Endothelial cell of umbilical vein (primary cell): ENCODE results near the gene CLN6. TPM values are rescaled to one million over a fixed set of nuclear protein-coding genes. Genes with fewer than 3 reads are reported as not detected.

Experiments
- BruUV-seq: library from RNA; stranded (reverse); fragments of 400-500 nt; replicated peaks from 2 replicates; lab custom pipeline; 2021; lab: Mats Ljungman, UMichigan
- CTCF ChIA-PET: fragments of 300-600, 350-600 bp; sonication (Branson Sonifier 250); formaldehyde crosslinking; loops from one replicate; lab custom pipeline; 2021; ENCODE audit warnings: antibody characterized with exemption, inconsistent platforms; lab: Charles Lee
- POLR2A ChIA-PET: fragments of 300-600, 350-600 bp; sonication (Branson Sonifier 250); formaldehyde crosslinking; loops from one replicate; lab custom pipeline; 2021; ENCODE audit warnings: antibody characterized with exemption, inconsistent platforms; lab: Charles Lee
- DNase-seq: peaks from one replicate; pipeline ENCODE4 v3.0.0-alpha.2; 2011; ENCODE audit warnings: low read depth, low spot score
- FAIRE-seq: peaks from 2 replicates; lab custom pipeline; 2011; peaks lifted over from hg19 to GRCh38; lab: Jason Lieb, UNC
- H2AFZ ChIP-seq: 2 replicates; pipeline ENCODE4 v1.6.0; 2012; ENCODE audit warnings: low read depth, low read length, control low read depth, inconsistent platforms
- H3K27ac ChIP-seq: 2 replicates; pipeline ENCODE4 v1.5.1; 2011; ENCODE audit warnings: low read depth, mild to moderate bottlenecking, control low read depth, low read length, moderate library complexity; ENCODE audit not compliant: insufficient read depth
- H3K27me3 ChIP-seq, 2 experiments: 2 replicates each; pipeline versions ENCODE4 v1.6.0 to v1.6.1; 2011; ENCODE audit warnings: low read length in 2 of 2, mixed read lengths in 1 of 2; ENCODE audit not compliant: control insufficient read depth in 2 of 2, insufficient read depth in 2 of 2
- H3K36me3 ChIP-seq, 2 experiments: 2 replicates in 1 of 2; 3 replicates in 1 of 2; pipeline ENCODE4 v1.5.1; 2011; ENCODE audit warnings: low read length in 2 of 2, mild to moderate bottlenecking in 1 of 2, moderate library complexity in 1 of 2; ENCODE audit not compliant: control insufficient read depth in 2 of 2, insufficient read depth in 2 of 2; ENCODE audit errors: extremely low read depth in 1 of 2
- H3K4me1 ChIP-seq: 3 replicates; pipeline ENCODE4 v1.5.1; 2011; ENCODE audit warnings: mild to moderate bottlenecking, low read length; ENCODE audit not compliant: control insufficient read depth, insufficient read depth; ENCODE audit errors: extremely low read depth
- H3K4me2 ChIP-seq: 2 replicates; pipeline ENCODE4 v1.6.1; 2011; ENCODE audit warnings: low read length, control low read depth, mixed read lengths; ENCODE audit not compliant: insufficient read depth
- H3K4me3 ChIP-seq, 3 experiments: fragments of 200-600 bp in 1 of 3; sonication (generic), shearing (Covaris generic) in 1 of 3; replicated peaks in 1 of 3; 2 replicates each; pipeline ENCODE4 v1.5.1; 2011 to 2016; ENCODE audit warnings: control low read depth in 3 of 3, low read length in 3 of 3, mild to moderate bottlenecking in 2 of 3, inconsistent platforms in 1 of 3, low read depth in 1 of 3, moderate library complexity in 1 of 3; ENCODE audit not compliant: insufficient read depth in 1 of 3
- H3K79me2 ChIP-seq: 2 replicates; pipeline ENCODE4 v1.6.0; 2012; ENCODE audit warnings: low read length, inconsistent platforms; ENCODE audit not compliant: control insufficient read depth, insufficient read depth
- H3K9ac ChIP-seq: replicated peaks from 2 replicates; pipeline ENCODE3; 2011; ENCODE audit warnings: low read length, control low read depth; ENCODE audit not compliant: insufficient read depth; ENCODE audit errors: extremely low read depth
- H3K9me1 ChIP-seq: replicated peaks from 3 replicates; pipeline ENCODE4 v1.6.0; 2011; ENCODE audit warnings: mild to moderate bottlenecking, low read length; ENCODE audit not compliant: control insufficient read depth, insufficient read depth; ENCODE audit errors: extremely low read depth
- H3K9me3 ChIP-seq: replicated peaks from 2 replicates; pipeline ENCODE4 v1.5.1; 2012; ENCODE audit warnings: low read length, inconsistent platforms; ENCODE audit not compliant: control insufficient read depth, insufficient read depth
- H4K20me1 ChIP-seq: replicated peaks from 2 replicates; pipeline ENCODE3; 2011; ENCODE audit warnings: mild to moderate bottlenecking, low read length; ENCODE audit not compliant: control insufficient read depth, insufficient read depth; ENCODE audit errors: extremely low read depth
- EZH2 ChIP-seq: IDR thresholded peaks from 2 replicates; pipeline ENCODE4 v1.6.1; 2012; ENCODE audit warnings: borderline replicate concordance, low read depth, mild to moderate bottlenecking, moderate library complexity, low read length, inconsistent platforms; ENCODE audit not compliant: severe bottlenecking
- FOS ChIP-seq: IDR thresholded peaks from 2 replicates; pipeline ENCODE4 v1.6.1; 2011; ENCODE audit warnings: mild to moderate bottlenecking, low read length, moderate library complexity, borderline replicate concordance; ENCODE audit not compliant: insufficient read depth
- GATA2 ChIP-seq: IDR thresholded peaks from 2 replicates; pipeline ENCODE4 v1.7.0; 2011; ENCODE audit warnings: low read depth, mild to moderate bottlenecking, moderate library complexity, mixed read lengths, low read length; ENCODE audit not compliant: insufficient read length, insufficient read depth
- JUN ChIP-seq: IDR thresholded peaks from 2 replicates; pipeline ENCODE4 v1.6.1; 2011; ENCODE audit warnings: borderline replicate concordance, low read depth; ENCODE audit not compliant: insufficient read length, insufficient read depth
- MYC ChIP-seq: IDR thresholded peaks from one replicate; pipeline ENCODE4 v1.6.1; 2011; ENCODE audit warnings: mild to moderate bottlenecking, low read depth, low read length
- POLR2A ChIP-seq: IDR thresholded peaks from 2 replicates; pipeline ENCODE4 v1.6.1; 2012; ENCODE audit warnings: low read depth, mild to moderate bottlenecking, control low read depth, low read length
- POLR2AphosphoS5 ChIP-seq: IDR thresholded peaks from 2 replicates; pipeline ENCODE4 v1.6.1; 2012; ENCODE audit warnings: low read depth, mild to moderate bottlenecking, control low read depth, low read length, moderate library complexity; ENCODE audit not compliant: insufficient read depth
- dilution Hi-C: fragments of 300-500 bp; cut with MboI; formaldehyde crosslinking; loops from one replicate; pipeline ENCODE4 v1.15.0; 2019; ENCODE audit warnings: low sequenced_read_pairs; ENCODE audit not compliant: extremely low pct_ligation_motif_present
- intact Hi-C: fragments of 100-400 bp; cut with micrococcal nuclease; formaldehyde crosslinking; loops from one replicate; pipeline ENCODE4 v1.10.0; 2022
- polyA plus RNA-seq, 4 experiments: library from polyadenylated mRNA; depleted of rRNA in 3 of 4; stranded (reverse) in 3 of 4; unstranded in 1 of 4; fragments of >200 nt; gene quantifications; 2 replicates each; pipeline versions ENCODE4 v1.2.1 to v1.2.3, GENCODE V29; 2011 to 2012; ENCODE audit warnings: missing spikeins in 1 of 4
- total RNA-seq: library from RNA; stranded (reverse); gene quantifications from 2 replicates; pipeline ENCODE4 v1.2.3, GENCODE V29; 2021
- TF ChIP-seq, protein P1 (sequence below): IDR thresholded peaks from 2 replicates; pipeline ENCODE4 v1.6.1; 2011; ENCODE audit not compliant: insufficient read depth, insufficient read length
- TF ChIP-seq, protein P2 (sequence below), 2 donors: IDR thresholded peaks; 1 replicate in 1 of 2; 2 replicates in 1 of 2; pipeline ENCODE4 v1.5.1; 2011; ENCODE audit warnings: low read length in 2 of 2, mild to moderate bottlenecking in 2 of 2, moderate library complexity in 2 of 2, control low read depth in 1 of 2, inconsistent platforms in 1 of 2, low read depth in 1 of 2; ENCODE audit not compliant: insufficient read depth in 1 of 2; ENCODE audit errors: extremely low read depth in 1 of 2

CLN6 gene
- total and polyA plus RNA-seq, 2 donors (not counting 3 experiments of a cell fraction or from before 2014, with no cell fraction given), result 53.9 to 75.5 TPM

DNA sequence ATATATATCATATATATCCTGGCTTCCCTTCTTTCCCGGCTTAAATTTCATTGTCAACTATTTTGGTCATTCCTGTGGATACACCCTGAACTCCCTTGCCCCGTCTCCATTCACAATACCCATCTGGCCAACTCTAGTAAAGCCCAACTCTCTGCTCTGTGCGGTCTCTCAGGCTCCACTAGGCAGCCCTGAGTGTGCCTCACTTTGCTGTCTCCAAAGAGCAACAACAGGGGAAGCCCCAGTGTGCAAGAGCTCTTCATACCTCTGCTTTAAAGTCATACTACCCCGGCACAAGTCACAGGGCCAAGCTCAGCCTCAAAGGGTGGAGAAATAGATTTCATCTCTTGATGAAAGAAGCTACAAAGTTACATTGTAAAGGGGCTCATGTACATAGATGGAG lies 29.2 kb upstream of the CLN6 start:
- Histone ChIP-seq H3K4me2 (no peak overlapping the region), H3K9me1 (no peaks in the 10 kb centered on the region), H3K36me3 (no peaks in the 10 kb centered on the region), H3K79me2 (no peaks in the 10 kb centered on the region), H4K20me1 (no peaks in the 10 kb centered on the region), H3K4me1 (peaks cover 5% of the 10 kb centered on the region), H3K9ac (no peak overlapping the region), H3K27ac (no peak overlapping the region), H3K9me3 (no peaks in the 10 kb centered on the region), H3K27me3 (peaks cover 15 to 23% of the 10 kb centered on the region in 2 experiments), H3K4me3 (no peak overlapping the region), H2AFZ (no peak overlapping the region)
- BruUV-seq, result no TSS peak
- intact Hi-C loops (no loop called here), dilution Hi-C loops (no loop called here)
- ChIA-PET CTCF (interaction anchor here (1.6 kb wide), 1 partner anchor 48 kb away, joined by 6 read pairs; no protein-coding TSS in a partner anchor), POLR2A (no interaction called here)
- no peak for DNase-seq
- no peak for FAIRE-seq
- TF ChIP-seq POLR2AphosphoS5 (no peak), POLR2A (no peak), MYC (no peak), FOS (no peak), JUN (no peak), GATA2 (no peak), EZH2 (no peak)
- TF ChIP-seq, protein P1, sequence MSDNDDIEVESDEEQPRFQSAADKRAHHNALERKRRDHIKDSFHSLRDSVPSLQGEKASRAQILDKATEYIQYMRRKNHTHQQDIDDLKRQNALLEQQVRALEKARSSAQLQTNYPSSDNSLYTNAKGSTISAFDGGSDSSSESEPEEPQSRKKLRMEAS, result no peak
- TF ChIP-seq, protein P2, sequence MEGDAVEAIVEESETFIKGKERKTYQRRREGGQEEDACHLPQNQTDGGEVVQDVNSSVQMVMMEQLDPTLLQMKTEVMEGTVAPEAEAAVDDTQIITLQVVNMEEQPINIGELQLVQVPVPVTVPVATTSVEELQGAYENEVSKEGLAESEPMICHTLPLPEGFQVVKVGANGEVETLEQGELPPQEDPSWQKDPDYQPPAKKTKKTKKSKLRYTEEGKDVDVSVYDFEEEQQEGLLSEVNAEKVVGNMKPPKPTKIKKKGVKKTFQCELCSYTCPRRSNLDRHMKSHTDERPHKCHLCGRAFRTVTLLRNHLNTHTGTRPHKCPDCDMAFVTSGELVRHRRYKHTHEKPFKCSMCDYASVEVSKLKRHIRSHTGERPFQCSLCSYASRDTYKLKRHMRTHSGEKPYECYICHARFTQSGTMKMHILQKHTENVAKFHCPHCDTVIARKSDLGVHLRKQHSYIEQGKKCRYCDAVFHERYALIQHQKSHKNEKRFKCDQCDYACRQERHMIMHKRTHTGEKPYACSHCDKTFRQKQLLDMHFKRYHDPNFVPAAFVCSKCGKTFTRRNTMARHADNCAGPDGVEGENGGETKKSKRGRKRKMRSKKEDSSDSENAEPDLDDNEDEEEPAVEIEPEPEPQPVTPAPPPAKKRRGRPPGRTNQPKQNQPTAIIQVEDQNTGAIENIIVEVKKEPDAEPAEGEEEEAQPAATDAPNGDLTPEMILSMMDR (IDR thresholded peaks at IDR 0.05; ENCODE audit: extremely low read depth in 1 of 2, insufficient read depth in 1 of 2, low read depth in 1 of 2, low read length in 2 of 2), result no peak
